Measurements from ENCODE around the gene NUP205. TPM values are rescaled to one million over a fixed set of nuclear protein-coding genes. Genes with fewer than 3 reads are reported as not detected.

The NUP205 gene
- total and polyA plus RNA-seq, 10 donors = 29.8 to 55.5 (median 44.8) TPM

- Histone ChIP-seq H3K9me3 (no peaks in the 10 kb centered on the region), H3K4me1 (peaks cover 0 to under 1% (median under 1%) of the 10 kb centered on the region in 6 donors), H3K4me3 (no peak overlapping the region), H3K27me3 (replicated peaks in 1 of 7) (no peaks in the 10 kb centered on the region), H3K36me3 (no peaks in the 10 kb centered on the region), H3K27ac (no peak overlapping the region)
- intact Hi-C loops (cut with DNase I; ENCODE audit: low total_unique reads) = no loop called here
- WGBS, 5 donors = 44 to 89% (median 63%) methylated on average over 3 of the region's 3 CpGs
- DNase-seq = no peak
- TF ChIP-seq CTCF (IDR thresholded peaks at IDR 0.05 in 8 of 11, conservative IDR thresholded peaks at IDR 0.05 in 3 of 11) (no peak), POLR2AphosphoS5 (IDR thresholded peaks at IDR 0.05) (no peak), POLR2A (IDR thresholded peaks at IDR 0.05) (no peak)
Observed at GRCh38 chr7:135552148-135552547, 5.6 kb upstream of the NUP205 start.

DNA sequence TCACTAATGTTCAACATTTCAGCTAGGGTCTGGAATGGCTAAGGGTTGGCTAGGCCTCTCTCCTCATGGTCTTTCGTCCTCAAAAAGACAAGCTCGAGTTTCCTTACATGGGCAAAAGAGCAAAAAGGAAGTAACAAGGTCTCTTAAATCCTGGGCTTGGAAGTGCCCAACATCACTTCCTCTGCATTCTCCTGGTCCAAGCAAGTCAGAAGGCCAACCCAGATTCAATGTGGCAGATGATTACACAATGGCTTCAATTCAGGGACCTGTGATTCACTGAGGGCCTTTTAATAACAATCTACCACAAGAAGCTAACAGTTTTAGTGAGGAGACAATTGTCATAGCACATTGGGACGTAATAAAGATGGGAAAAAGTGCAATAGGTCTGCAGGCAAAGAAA lies 4.4 kb upstream of the NUP205 start:
- Histone ChIP-seq H3K4me3 (no peak overlapping the region), H3K27ac (no peak overlapping the region), H3K4me1 (peaks cover 0 to 7% (median 4%) of the 10 kb centered on the region in 6 donors), H3K27me3 (replicated peaks in 1 of 7) (no peaks in the 10 kb centered on the region), H3K36me3 (no peaks in the 10 kb centered on the region), H3K9me3 (no peaks in the 10 kb centered on the region)
- intact Hi-C loops (cut with DNase I; ENCODE audit: low total_unique reads) = no loop called here
- WGBS, 5 donors = 65 to 82% (median 78%) methylated on average over 3 of the region's 3 CpGs
- TF ChIP-seq CTCF (IDR thresholded peaks at IDR 0.05 in 8 of 11, conservative IDR thresholded peaks at IDR 0.05 in 3 of 11) = no peak
- no peak for TF ChIP-seq POLR2A (IDR thresholded peaks at IDR 0.05)
- TF ChIP-seq POLR2AphosphoS5 (IDR thresholded peaks at IDR 0.05) = no peak
- DNase-seq = no peak

DNA sequence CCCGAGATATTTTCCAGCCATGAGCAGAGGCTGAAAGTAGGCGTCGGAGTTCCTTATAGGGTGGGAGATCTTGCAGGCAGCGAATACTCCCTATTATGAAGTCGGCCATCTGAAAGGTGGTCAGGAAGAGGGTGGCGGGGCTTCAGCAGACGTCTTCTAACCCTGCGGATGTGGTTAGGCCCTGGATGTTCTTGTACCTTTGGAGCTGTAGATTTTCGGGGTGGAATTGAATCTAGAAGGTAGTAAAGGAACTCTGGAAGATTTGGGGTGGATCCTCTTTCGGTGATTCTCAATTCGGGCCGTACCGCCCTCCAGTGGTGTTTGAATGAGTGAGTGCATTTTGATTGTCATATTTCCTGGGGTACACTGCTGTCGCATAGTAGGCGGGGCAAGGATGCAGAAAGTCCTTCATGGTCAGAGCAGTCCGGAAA lies 635 bp downstream of the NUP205 start:
- TF ChIP-seq CTCF (IDR thresholded peaks at IDR 0.05 in 8 of 11, conservative IDR thresholded peaks at IDR 0.05 in 3 of 11) (peak in 10 of 11 experiments; percentile 21 to 66 (median 50)), POLR2A (IDR thresholded peaks at IDR 0.05) (no peak), POLR2AphosphoS5 (IDR thresholded peaks at IDR 0.05) (no peak)
- Histone ChIP-seq H3K27ac (peak overlapping the region; percentile 90 to 96 (median 93)), H3K4me3 (peak overlapping the region; percentile 62 to 100 (median 84)), H3K36me3 (peaks cover 0 to 6% (median 0%) of the 10 kb centered on the region in 6 donors), H3K27me3 (replicated peaks in 1 of 7) (no peaks in the 10 kb centered on the region), H3K9me3 (no peaks in the 10 kb centered on the region), H3K4me1 (peaks cover 13 to 44% (median 32%) of the 10 kb centered on the region in 6 donors)
- 0 to 2% (median 1%) methylated on average over 13 to 16 of the region's 16 CpGs for WGBS, 5 donors
- peak; percentile 81 for DNase-seq
- intact Hi-C loops (cut with DNase I; ENCODE audit: low total_unique reads) = loop anchor here (5.0 kb wide), 2 partner anchors 46 to 271 kb away; partner anchors contain the start of gene CNOT4

GRCh38 chr7:135558881-135559280 lies 1.2 kb downstream of the NUP205 start:
- no peaks in the 10 kb centered on the region for H3K9me3 ChIP-seq
- 53 to 73% (median 56%) methylated on average over 5 of the region's 5 CpGs for WGBS, 5 donors
- peaks cover 13 to 44% (median 32%) of the 10 kb centered on the region in 6 donors for H3K4me1 ChIP-seq
- no peak for DNase-seq
- peaks cover 0 to 6% (median 0%) of the 10 kb centered on the region in 6 donors for H3K36me3 ChIP-seq
- H3K4me3 ChIP-seq = peak overlapping the region; percentile 62 to 100 (median 84)
- intact Hi-C loops (cut with DNase I; ENCODE audit: low total_unique reads) = loop anchor here (5.0 kb wide), 2 partner anchors 47 to 272 kb away; partner anchors contain the start of gene CNOT4
- TF ChIP-seq POLR2A (IDR thresholded peaks at IDR 0.05) = no peak
- no peak for TF ChIP-seq CTCF (IDR thresholded peaks at IDR 0.05 in 8 of 11, conservative IDR thresholded peaks at IDR 0.05 in 3 of 11)
- no peak for TF ChIP-seq POLR2AphosphoS5 (IDR thresholded peaks at IDR 0.05)
- no peaks in the 10 kb centered on the region for H3K27me3 ChIP-seq (replicated peaks in 1 of 7)
- H3K27ac ChIP-seq = peak overlapping the region; percentile 90 to 96 (median 93)
